H1 (cell line): ENCODE data around the gene MRM2. TPM values are rescaled to one million over a fixed set of nuclear protein-coding genes. Genes with fewer than 3 reads are reported as not detected.

Source experiments
- CTCF ChIA-PET: fragments of 300-600 bp; sonication (Branson Sonifier 250); formaldehyde crosslinking; loops from one replicate; lab custom pipeline; 2021; ENCODE audit not compliant: partially characterized antibody; lab: Charles Lee
- POLR2A ChIA-PET: fragments of 300-600 bp; sonication (Branson Sonifier 250); formaldehyde crosslinking; loops from one replicate; lab custom pipeline; 2021; ENCODE audit warnings: inconsistent platforms; ENCODE audit not compliant: partially characterized antibody; lab: Charles Lee
- DNase-seq, 2 experiments: peaks; one replicate each; pipeline versions ENCODE4 v3.0.0 to v3.0.0-alpha.2; 2010 to 2022; ENCODE audit warnings: low spot score in 2 of 2, low read depth in 1 of 2, mixed read lengths in 1 of 2
- FAIRE-seq: peaks from 2 replicates; lab custom pipeline; 2011; peaks lifted over from hg19 to GRCh38; lab: Jason Lieb, UNC
- H2AFZ ChIP-seq: 2 replicates; pipeline ENCODE4 v1.8.1; 2012; ENCODE audit warnings: low read length, inconsistent platforms
- H2AK5ac ChIP-seq: 2 replicates; pipeline ENCODE4 v1.6.1; 2013; ENCODE audit warnings: low read depth, low read length
- H2BK120ac ChIP-seq: replicated peaks from 2 replicates; pipeline ENCODE3; 2013; ENCODE audit warnings: low read depth, low read length, inconsistent platforms
- H2BK12ac ChIP-seq: 2 replicates; pipeline ENCODE4 v1.6.1; 2013; ENCODE audit warnings: low read depth, low read length
- H2BK15ac ChIP-seq: 2 replicates; pipeline ENCODE4 v1.6.1; 2013; ENCODE audit warnings: low read length
- H2BK20ac ChIP-seq: 2 replicates; pipeline ENCODE4 v1.6.1; 2013; ENCODE audit warnings: low read length
- H2BK5ac ChIP-seq: 2 replicates; pipeline ENCODE4 v1.6.1; 2013; ENCODE audit warnings: low read depth, low read length
- H3K14ac ChIP-seq: 2 replicates; pipeline ENCODE4 v1.6.1; 2013; ENCODE audit warnings: inconsistent platforms; ENCODE audit not compliant: insufficient read length
- H3K18ac ChIP-seq: 2 replicates; pipeline ENCODE4 v1.6.1; 2013; ENCODE audit warnings: low read length; ENCODE audit errors: extremely low read depth
- H3K23ac ChIP-seq: 2 replicates; pipeline ENCODE4 v1.6.1; 2013; ENCODE audit warnings: inconsistent platforms; ENCODE audit not compliant: insufficient read length
- H3K23me2 ChIP-seq: 2 replicates; pipeline ENCODE4 v1.6.1; 2013; ENCODE audit warnings: low read depth, low read length
- H3K27ac ChIP-seq: 2 replicates; pipeline ENCODE4 v1.6.1; 2011; ENCODE audit warnings: low read depth, low read length, inconsistent platforms
- H3K27me3 ChIP-seq, 4 experiments: replicated peaks in 1 of 4; 1 replicate in 1 of 4; 2 replicates in 3 of 4; pipeline versions ENCODE4 v1.6.1 to v1.8.1; 2011 to 2013; ENCODE audit warnings: low read length in 3 of 4, mild to moderate bottlenecking in 3 of 4, inconsistent platforms in 2 of 4, mixed read lengths in 2 of 4, moderate library complexity in 1 of 4; ENCODE audit not compliant: control insufficient read depth in 3 of 4, insufficient read depth in 3 of 4; ENCODE audit errors: extremely low read depth in 1 of 4
- H3K36me3 ChIP-seq, 4 experiments: 2 replicates each; pipeline versions ENCODE4 v1.6.1 to v1.8.1; 2011 to 2013; ENCODE audit warnings: mild to moderate bottlenecking in 4 of 4, low read length in 3 of 4, moderate library complexity in 2 of 4, control low read depth in 1 of 4, inconsistent platforms in 1 of 4; ENCODE audit not compliant: insufficient read depth in 4 of 4, control insufficient read depth in 2 of 4
- H3K4ac ChIP-seq: replicated peaks from 2 replicates; pipeline ENCODE3; 2013; ENCODE audit warnings: low read length, low read depth, mixed read lengths, inconsistent platforms; ENCODE audit not compliant: insufficient read length
- H3K4me1 ChIP-seq, 4 experiments: replicated peaks in 1 of 4; 1 replicate in 1 of 4; 2 replicates in 3 of 4; pipeline versions ENCODE4 v1.6.1 to v1.8.1; 2011 to 2013; ENCODE audit warnings: low read length in 3 of 4, inconsistent platforms in 2 of 4, mixed read lengths in 1 of 4; ENCODE audit not compliant: insufficient read depth in 4 of 4, control insufficient read depth in 3 of 4
- H3K4me2 ChIP-seq, 2 experiments: 2 replicates each; pipeline versions ENCODE4 v1.6.1 to v1.8.1; 2011 to 2013; ENCODE audit warnings: low read depth in 2 of 2, low read length in 2 of 2, control low read depth in 1 of 2, inconsistent platforms in 1 of 2, mild to moderate bottlenecking in 1 of 2; ENCODE audit not compliant: insufficient read depth in 1 of 2
- H3K4me3 ChIP-seq, 4 experiments: fragments of 200-600, 300-600 bp in 1 of 4; sonication (generic), shearing (Covaris generic), sonication (Bioruptor Twin) in 1 of 4; 2 replicates each; pipeline versions ENCODE4 v1.5.1 to v1.8.1; 2011 to 2016; ENCODE audit warnings: low read length in 4 of 4, low read depth in 3 of 4, control low read depth in 2 of 4, inconsistent platforms in 2 of 4, mild to moderate bottlenecking in 2 of 4, mixed read lengths in 1 of 4, moderate library complexity in 1 of 4; ENCODE audit not compliant: insufficient read depth in 2 of 4; ENCODE audit errors: extremely low read depth in 1 of 4
- H3K56ac ChIP-seq: replicated peaks from 2 replicates; pipeline ENCODE3; 2013; ENCODE audit warnings: low read depth, mild to moderate bottlenecking, mixed read lengths, low read length, inconsistent platforms; ENCODE audit not compliant: insufficient read length
- H3K79me1 ChIP-seq: 2 replicates; pipeline ENCODE4 v1.6.1; 2013; ENCODE audit warnings: low read depth, low read length, control low read depth
- H3K79me2 ChIP-seq, 2 experiments: 2 replicates each; pipeline versions ENCODE4 v1.6.1 to v1.8.1; 2012 to 2013; ENCODE audit warnings: low read length in 2 of 2, mild to moderate bottlenecking in 2 of 2, inconsistent platforms in 1 of 2; ENCODE audit not compliant: insufficient read depth in 2 of 2, control insufficient read depth in 1 of 2
- H3K9ac ChIP-seq, 4 experiments: replicated peaks in 1 of 4; 1 replicate in 1 of 4; 2 replicates in 3 of 4; pipeline versions ENCODE4 v1.6.1 to v1.8.1; 2011 to 2013; ENCODE audit warnings: low read depth in 3 of 4, low read length in 3 of 4, control low read depth in 2 of 4, mild to moderate bottlenecking in 2 of 4, moderate library complexity in 2 of 4, inconsistent platforms in 1 of 4; ENCODE audit errors: extremely low read depth in 1 of 4
- H3K9me3 ChIP-seq, 2 experiments: 2 replicates each; pipeline versions ENCODE4 v1.6.1 to v1.8.1; 2012 to 2013; ENCODE audit warnings: mild to moderate bottlenecking in 2 of 2, moderate library complexity in 2 of 2, control low read depth in 1 of 2, inconsistent platforms in 1 of 2, low read depth in 1 of 2, low read length in 1 of 2, mixed read lengths in 1 of 2; ENCODE audit not compliant: insufficient read depth in 2 of 2
- H4K20me1 ChIP-seq, 2 experiments: replicated peaks in 1 of 2; 2 replicates each; pipeline versions ENCODE3 to v1.8.1; 2011 to 2013; ENCODE audit warnings: inconsistent platforms in 2 of 2, low read length in 2 of 2, mild to moderate bottlenecking in 1 of 2; ENCODE audit not compliant: insufficient read depth in 2 of 2, control insufficient read depth in 1 of 2
- H4K5ac ChIP-seq: 2 replicates; pipeline ENCODE4 v1.6.1; 2013; ENCODE audit warnings: low read length, low read depth, mixed read lengths, inconsistent platforms; ENCODE audit not compliant: insufficient read length
- H4K8ac ChIP-seq: 2 replicates; pipeline ENCODE4 v1.8.0; 2013; ENCODE audit warnings: mild to moderate bottlenecking, moderate library complexity, low read length, inconsistent platforms; ENCODE audit not compliant: insufficient read depth; ENCODE audit errors: extremely low read depth
- H4K91ac ChIP-seq: replicated peaks from 2 replicates; pipeline ENCODE3; 2013; ENCODE audit warnings: low read length, mixed read lengths, inconsistent platforms; ENCODE audit not compliant: insufficient read length
- CBX5 ChIP-seq: fragments of 300-800, 300-1000 bp; sonication (generic); IDR thresholded peaks from 2 replicates; pipeline ENCODE4 v1.7.1; 2016; ENCODE audit warnings: antibody characterized with exemption, low read length, low read depth
- GTF2F1 ChIP-seq: IDR thresholded peaks from 2 replicates; pipeline ENCODE4 v1.6.1; 2012; ENCODE audit warnings: low read depth, low read length, improper control_type of control experiment, borderline replicate concordance
- HDAC6 ChIP-seq: IDR thresholded peaks from one replicate; pipeline ENCODE4 v1.7.1; 2012; ENCODE audit warnings: low read depth, mild to moderate bottlenecking, inconsistent platforms, low read length, moderate library complexity
- KDM1A ChIP-seq: fragments of 200-600, 300-600 bp; sonication (generic); IDR thresholded peaks from 2 replicates; pipeline ENCODE4 v1.7.1; 2016; ENCODE audit warnings: mild to moderate bottlenecking, low read length, borderline replicate concordance
- KDM4A ChIP-seq: IDR thresholded peaks from one replicate; pipeline ENCODE4 v1.7.1; 2012; ENCODE audit warnings: low read depth, mild to moderate bottlenecking, moderate library complexity, low read length, inconsistent platforms; ENCODE audit not compliant: severe bottlenecking
- MAFK ChIP-seq: IDR thresholded peaks from 2 replicates; pipeline ENCODE4 v1.6.1; 2012; ENCODE audit warnings: low read depth, mild to moderate bottlenecking, improper control_type of control experiment, low read length
- RBBP5 ChIP-seq: IDR thresholded peaks from 2 replicates; pipeline ENCODE4 v1.7.1; 2012; ENCODE audit warnings: low read depth, mild to moderate bottlenecking, inconsistent platforms, low read length, moderate library complexity, borderline replicate concordance
- ZNF274 ChIP-seq: IDR thresholded peaks from 2 replicates; pipeline ENCODE4 v1.7.0; 2012; ENCODE audit warnings: low read length, borderline replicate concordance; ENCODE audit errors: extremely low read depth
- WGBS, 2 experiments: shearing (Covaris generic) in 1 of 2; methylation state at CpG; one replicate each; pipeline versions ENCODE4 v1.1.6 to v1.1.7; 2013 to 2015; ENCODE audit warnings: low lambda C conversion rate in 2 of 2, mixed read lengths in 2 of 2, inconsistent platforms in 1 of 2, low coverage in 1 of 2, missing lambda C conversion rate in 1 of 2; ENCODE audit not compliant: insufficient replicate concordance in 2 of 2, insufficient coverage in 1 of 2, insufficient read length in 1 of 2; ENCODE audit errors: extremely low coverage in 1 of 2, missing lambda C conversion rate in 1 of 2; 5-methylcytosine and 5-hydroxymethylcytosine counted together
- polyA plus RNA-seq, 7 experiments: library from polyadenylated mRNA; depleted of rRNA in 3 of 7; stranded (reverse) in 5 of 7; unstranded in 2 of 7; fragments of >200 nt in 5 of 7; fragments of 200-250 nt in 2 of 7; gene quantifications; 1 replicate in 5 of 7; 2 replicates in 1 of 7; 4 replicates in 1 of 7; pipeline versions ENCODE4 v1.2.1 to v1.2.3, GENCODE V29; 2011 to 2013; ENCODE audit warnings: missing spikeins in 2 of 7, mixed read lengths in 2 of 7
- total RNA-seq: library from RNA; stranded (reverse); fragmentation: NEBNext Ultra II Directional; extraction: Animal tissue kit (Norgen Biotek cat#: 25700); gene quantifications from 2 replicates; pipeline ENCODE4 v1.2.1, GENCODE V29; 2021
- TF ChIP-seq, protein P1 (sequence below): IDR thresholded peaks from 2 replicates; pipeline ENCODE4 v1.6.1; 2012; ENCODE audit warnings: low read length, inconsistent platforms

MRM2 gene
- total and polyA plus RNA-seq, 2 of the 8 experiments (the other 6 are each of a cell fraction or from before 2014, with no cell fraction given) = 17.2 to 38.6 TPM

DNA sequence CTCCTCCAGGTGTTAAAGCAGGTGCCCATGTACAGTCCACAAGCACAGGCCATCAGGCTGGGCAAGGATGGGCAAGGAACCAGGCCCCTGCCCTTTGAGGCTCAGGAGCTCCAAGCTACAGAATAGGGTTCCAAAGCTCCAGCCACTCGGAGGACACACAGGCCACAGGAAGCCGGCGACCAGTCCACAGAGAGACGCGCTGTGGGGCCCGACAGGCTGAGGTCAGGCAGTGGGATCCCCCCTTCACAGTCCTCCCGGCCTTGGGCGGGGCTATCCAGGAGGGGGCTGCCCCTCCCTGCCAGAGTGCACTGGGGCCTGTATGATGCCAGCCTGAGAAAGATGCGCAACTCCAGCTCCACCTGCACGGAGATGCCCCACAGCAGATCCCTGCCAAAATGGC lies 43.2 kb downstream of the MRM2 start:
- H4K5ac ChIP-seq = no peak overlapping the region
- H4K91ac ChIP-seq = no peak overlapping the region
- no peak overlapping the region for H3K14ac ChIP-seq
- peaks cover 8 to 11% of the 10 kb centered on the region in 2 experiments for H3K9me3 ChIP-seq
- peaks cover 0 to 6% of the 10 kb centered on the region in 2 experiments; a peak in 1 of 4 replicates for H3K79me2 ChIP-seq
- no peaks in the 10 kb centered on the region for H3K4me1 ChIP-seq
- H4K8ac ChIP-seq = no peak overlapping the region; the same call in 1 of the 2 replicates
- no peak for TF ChIP-seq ZNF274
- no peak for TF ChIP-seq KDM4A
- no peak for TF ChIP-seq MAFK
- no peak for TF ChIP-seq CBX5
- no peak for TF ChIP-seq KDM1A
- TF ChIP-seq, protein P1, sequence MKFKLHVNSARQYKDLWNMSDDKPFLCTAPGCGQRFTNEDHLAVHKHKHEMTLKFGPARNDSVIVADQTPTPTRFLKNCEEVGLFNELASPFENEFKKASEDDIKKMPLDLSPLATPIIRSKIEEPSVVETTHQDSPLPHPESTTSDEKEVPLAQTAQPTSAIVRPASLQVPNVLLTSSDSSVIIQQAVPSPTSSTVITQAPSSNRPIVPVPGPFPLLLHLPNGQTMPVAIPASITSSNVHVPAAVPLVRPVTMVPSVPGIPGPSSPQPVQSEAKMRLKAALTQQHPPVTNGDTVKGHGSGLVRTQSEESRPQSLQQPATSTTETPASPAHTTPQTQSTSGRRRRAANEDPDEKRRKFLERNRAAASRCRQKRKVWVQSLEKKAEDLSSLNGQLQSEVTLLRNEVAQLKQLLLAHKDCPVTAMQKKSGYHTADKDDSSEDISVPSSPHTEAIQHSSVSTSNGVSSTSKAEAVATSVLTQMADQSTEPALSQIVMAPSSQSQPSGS = no peak
- TF ChIP-seq GTF2F1 = no peak
- no peak for TF ChIP-seq RBBP5
- no peak for TF ChIP-seq HDAC6
- TF ChIP-seq, all 59 proteins: peak for 0
- Histone ChIP-seq H3K9ac (no peak overlapping the region), H2AK5ac (no peak overlapping the region), H3K4me3 (no peak overlapping the region), H2BK20ac (no peak overlapping the region), H2BK120ac (no peak overlapping the region), H2AFZ (no peak overlapping the region), H3K4ac (no peak overlapping the region), H3K27ac (no peak overlapping the region), H3K56ac (no peak overlapping the region), H4K20me1 (peaks cover 9 to 14% of the 10 kb centered on the region in 2 experiments), H2BK15ac (no peak overlapping the region), H3K23me2 (no peaks in the 10 kb centered on the region), H3K23ac (no peak overlapping the region), H3K4me2 (no peak overlapping the region), H3K36me3 (peaks cover 0 to 25% (median 14%) of the 10 kb centered on the region in 4 experiments; a peak in 5 of 8 replicates), H2BK5ac (no peak overlapping the region; the same call in 1 of the 2 replicates), H3K27me3 (no peaks in the 10 kb centered on the region), H3K79me1 (peaks cover 4% of the 10 kb centered on the region), H2BK12ac (no peak overlapping the region), H3K18ac (no peak overlapping the region)
- ChIA-PET CTCF (no interaction called here), POLR2A (no interaction called here)
- 98% methylated on average over 10 of the region's 10 CpGs; no CpG with 5 or more reads in 1 of the 2 experiments for WGBS, 2 experiments
- DNase-seq (no peak), FAIRE-seq (no peak)
